A549 (cell line): ENCODE data around the gene HGFAC. TPM values are rescaled to one million over a fixed set of nuclear protein-coding genes. Genes with fewer than 3 reads are reported as not detected.

ENCODE experiments used
- ATAC-seq, 2 experiments: fragments of 200-7000 bp in 1 of 2; fragments of >200 bp in 1 of 2; cut with Nextera tagmentation in 1 of 2; cut with Tn5 transposase in 1 of 2; 3 replicates each; pipeline versions ENCODE4 v1.8.0 to v1.9.1; 2018 to 2020; ENCODE audit warnings: mild to moderate bottlenecking in 1 of 2, moderate library complexity in 1 of 2
- CTCF ChIA-PET: fragments of 300-600 bp; sonication (Branson Sonifier 250); formaldehyde crosslinking; extraction: SDS; loops from one replicate; lab custom pipeline; 2021; ENCODE audit warnings: antibody characterized with exemption, inconsistent platforms; lab: Yijun Ruan, JAX
- POLR2A ChIA-PET: fragments of 350-600 bp; formaldehyde crosslinking; extraction: SDS; loops from one replicate; lab custom pipeline; 2021; ENCODE audit warnings: antibody characterized with exemption, inconsistent platforms; lab: Yijun Ruan, JAX
- DNase-seq, 2 experiments: peaks; one replicate each; pipeline versions ENCODE4 v3.0.0 to v3.0.0-alpha.2; 2011 to 2016; ENCODE audit warnings: low read depth in 1 of 2, low spot score in 1 of 2
- FAIRE-seq: peaks from 2 replicates; lab custom pipeline; 2011; peaks lifted over from hg19 to GRCh38; lab: Jason Lieb, UNC
- H3K27ac ChIP-seq, 2 experiments: fragments of >200 bp; sonication (Bioruptor Twin); formaldehyde crosslinking; 3 replicates each; pipeline ENCODE4 v1.5.1; 2016 to 2017
- H3K4me1 ChIP-seq: fragments of >200 bp; sonication (Bioruptor Twin); formaldehyde crosslinking; 3 replicates; pipeline ENCODE4 v1.6.1; 2016
- H3K4me2 ChIP-seq: fragments of >200 bp; sonication (Bioruptor Twin); formaldehyde crosslinking; 3 replicates; pipeline ENCODE4 v1.6.1; 2016
- H3K4me3 ChIP-seq: fragments of >200 bp; sonication (Bioruptor Twin); formaldehyde crosslinking; 3 replicates; pipeline ENCODE4 v1.5.1; 2016
- H3K9me3 ChIP-seq: fragments of >200 bp; sonication (Bioruptor Twin); formaldehyde crosslinking; 3 replicates; pipeline ENCODE4 v1.6.1; 2016
- ATOH8 ChIP-seq: fragments of 250-450 bp; sonication (Bioruptor Pico); IDR thresholded peaks from 2 replicates; pipeline ENCODE4 v1.5.0; 2020; ENCODE audit warnings: low read depth, mild to moderate bottlenecking, moderate library complexity
- BCL3 ChIP-seq: fragments of >200 bp; sonication (Bioruptor Twin); formaldehyde crosslinking; IDR thresholded peaks from 3 replicates; pipeline ENCODE4 v1.6.1; 2016
- CBX2 ChIP-seq: fragments of 200-600 bp; sonication (generic); IDR thresholded peaks from 2 replicates; pipeline ENCODE4 v1.6.1; 2016; ENCODE audit warnings: low read depth, mild to moderate bottlenecking, borderline replicate concordance
- CBX8 ChIP-seq: fragments of 200-600 bp; sonication (generic); IDR thresholded peaks from 2 replicates; pipeline ENCODE4 v1.6.1; 2016
- CEBPB ChIP-seq, 2 experiments: fragments of >200 bp in 1 of 2; sonication (Bioruptor Twin) in 1 of 2; formaldehyde crosslinking in 1 of 2; IDR thresholded peaks; 2 replicates each; pipeline ENCODE4 v1.6.1; 2012 to 2016
- CTCF ChIP-seq: fragments of >200 bp; sonication (Bioruptor Twin); formaldehyde crosslinking; IDR thresholded peaks from 3 replicates; pipeline ENCODE4 v1.5.1; 2016
- E2F6 ChIP-seq: IDR thresholded peaks from 2 replicates; pipeline ENCODE4 v1.6.1; 2012; ENCODE audit warnings: low read depth, borderline replicate concordance
- EP300 ChIP-seq, 2 experiments: fragments of >200 bp; sonication (Bioruptor Twin); formaldehyde crosslinking; IDR thresholded peaks; 2 replicates in 1 of 2; 3 replicates in 1 of 2; pipeline ENCODE4 v1.6.1; 2016 to 2017
- HOXA7 ChIP-seq: fragments of 250-450 bp; sonication (Bioruptor Pico); IDR thresholded peaks from 2 replicates; pipeline ENCODE4 v1.5.0; 2020; ENCODE audit warnings: mild to moderate bottlenecking, moderate library complexity
- KDM5A ChIP-seq: fragments of 200-600 bp; sonication (generic); IDR thresholded peaks from 2 replicates; pipeline ENCODE4 v1.6.1; 2016; ENCODE audit warnings: antibody characterized with exemption, mild to moderate bottlenecking
- MAFK ChIP-seq: fragments of 450-650 bp; IDR thresholded peaks from 2 replicates; pipeline ENCODE4 v1.6.1; 2014; ENCODE audit not compliant: partially characterized antibody
- MAX ChIP-seq: IDR thresholded peaks from 2 replicates; pipeline ENCODE4 v1.6.1; 2012
- MYC ChIP-seq: IDR thresholded peaks from 2 replicates; pipeline ENCODE4 v1.6.1; 2012; ENCODE audit warnings: mild to moderate bottlenecking, inconsistent platforms, low read length, improper control_type of control experiment, borderline replicate concordance
- NFE2L2 ChIP-seq: fragments of 150-350 bp; conservative IDR thresholded peaks from 2 replicates; pipeline ENCODE4 v1.6.1; 2014; ENCODE audit warnings: low read length
- NPAS2 ChIP-seq: fragments of 250-450 bp; sonication (Bioruptor Pico); IDR thresholded peaks from 2 replicates; pipeline ENCODE4 v1.8.0; 2022; ENCODE audit warnings: mild to moderate bottlenecking, moderate library complexity, borderline replicate concordance
- PHF8 ChIP-seq: fragments of 200-600 bp; sonication (generic); IDR thresholded peaks from 2 replicates; pipeline ENCODE4 v1.6.1; 2016; ENCODE audit warnings: low read depth, mild to moderate bottlenecking, antibody characterized with exemption, moderate library complexity, borderline replicate concordance
- RARB ChIP-seq: fragments of 250-450 bp; sonication (Bioruptor Pico); IDR thresholded peaks from 2 replicates; pipeline ENCODE4 v1.8.0; 2021; ENCODE audit warnings: mild to moderate bottlenecking, moderate library complexity
- SMC3 ChIP-seq: fragments of >200 bp; sonication (Bioruptor Twin); formaldehyde crosslinking; IDR thresholded peaks from 3 replicates; pipeline ENCODE4 v1.6.1; 2018; ENCODE audit warnings: inconsistent platforms
- TFCP2L1 ChIP-seq: fragments of 250-450 bp; sonication (Bioruptor Pico); IDR thresholded peaks from 2 replicates; pipeline ENCODE4 v1.5.0; 2021; ENCODE audit warnings: mild to moderate bottlenecking
- ZFP36 ChIP-seq: fragments of 450-650 bp; IDR thresholded peaks from 2 replicates; pipeline ENCODE4 v1.6.1; 2014; ENCODE audit warnings: borderline replicate concordance; ENCODE audit not compliant: partially characterized antibody
- WGBS: methylation state at CpG from one replicate; pipeline ENCODE4 v1.1.6; 2017; ENCODE audit errors: missing lambda C conversion rate; 5-methylcytosine and 5-hydroxymethylcytosine counted together
- polyA plus RNA-seq, 4 experiments: library from polyadenylated mRNA; depleted of rRNA in 3 of 4; stranded (reverse); fragments of >200 nt; fragmentation: RNase III in 1 of 4; extraction: RNeasy Plus Mini Kit Qiagen cat#74134 plus additional on column Dnase treatment in 1 of 4; gene quantifications; 2 replicates in 3 of 4; 3 replicates in 1 of 4; pipeline ENCODE4 v1.2.3, GENCODE V29; 2011 to 2017

The HGFAC gene
- polyA plus RNA-seq, 2 of the 4 experiments (the other 2 are of a cell fraction) = 0.25 TPM; not detected in 1

- Histone ChIP-seq H3K27ac (peak overlapping the region in 1 of 2 experiments; percentile 99; a peak in 3 of 6 replicates), H3K4me2 (no peak overlapping the region), H3K4me3 (no peak overlapping the region), H3K4me1 (peaks cover 25% of the 10 kb centered on the region), H3K9me3 (no peaks in the 10 kb centered on the region)
- 100% methylated on average over 1 of the region's 10 CpGs for WGBS
- DNase-seq = no peak
- no peak for ATAC-seq
- ChIA-PET CTCF (interaction anchor here (1.2 kb wide), 1 partner anchor 92 kb away, joined by 6 read pairs; no protein-coding TSS in a partner anchor), POLR2A (no interaction called here)
- no peak for TF ChIP-seq MAFK
- TF ChIP-seq E2F6 = no peak
- TF ChIP-seq MAX = no peak
- no peak for FAIRE-seq
Measured at GRCh38 chr4:3438847-3439180, 3.0 kb upstream of the HGFAC start.

GRCh38 chr4:3439391-3439790 is 2.4 kb upstream of the HGFAC start:
- no CpG with 5 or more reads among the region's 16 CpGs for WGBS
- Histone ChIP-seq H3K4me2 (no peak overlapping the region), H3K4me3 (no peak overlapping the region), H3K27ac (peak overlapping the region in 1 of 2 experiments; percentile 99; a peak in 3 of 6 replicates)
- DNase-seq = no peak
- no peak for FAIRE-seq
- ATAC-seq = no peak
- no peak for TF ChIP-seq CBX8
- no peak for TF ChIP-seq ATOH8
- TF ChIP-seq PHF8 = no peak
- TF ChIP-seq EP300 (IDR thresholded peaks at IDR 0.05) = no peak
- TF ChIP-seq CEBPB (IDR thresholded peaks at IDR 0.05) = no peak
- TF ChIP-seq BCL3 = no peak
- TF ChIP-seq HOXA7 (CRISPR knock-in tag) = no peak
- TF ChIP-seq KDM5A = no peak
- no peak for TF ChIP-seq MYC
- no peak for TF ChIP-seq RARB (CRISPR knock-in tag)
- no peak for TF ChIP-seq TFCP2L1
- TF ChIP-seq MAFK = no peak
- TF ChIP-seq, all 56 proteins: peak for 0
- Histone ChIP-seq H3K9me3 (no peaks in the 10 kb centered on the region), H3K4me1 (peaks cover 25% of the 10 kb centered on the region)
- CTCF ChIA-PET = interaction anchor here (1.2 kb wide), 1 partner anchor 93 kb away, joined by 6 read pairs; no protein-coding TSS in a partner anchor
- POLR2A ChIA-PET = no interaction called here

GRCh38 chr4:3440011-3440410 is 1.8 kb upstream of the HGFAC start:
- H3K27ac ChIP-seq = peak overlapping the region in 1 of 2 experiments; percentile 99; a peak in 3 of 6 replicates
- TF ChIP-seq ATOH8 (no peak), NFE2L2 (no peak), CBX2 (no peak), BCL3 (no peak), NPAS2 (CRISPR knock-in tag) (no peak), E2F6 (no peak), SMC3 (no peak), CTCF (no peak), ZFP36 (no peak)
- H3K9me3 ChIP-seq = no peaks in the 10 kb centered on the region
- ATAC-seq = no peak
- no peak for FAIRE-seq
- H3K4me2 ChIP-seq = no peak overlapping the region
- WGBS = 70% methylated on average over 6 of the region's 7 CpGs
- no peak overlapping the region for H3K4me3 ChIP-seq
- DNase-seq = no peak
- peaks cover 25% of the 10 kb centered on the region for H3K4me1 ChIP-seq
- CTCF ChIA-PET = interaction anchor here (1.0 to 2.2 kb wide), 3 partner anchors 21 to 94 kb away, joined by 3 to 7 read pairs (median 6); no protein-coding TSS in a partner anchor
- POLR2A ChIA-PET = no interaction called here
